HPDE6-E6E7 (cell line): ENCODE data around the gene PITPNM3.

Experiments
- DNase-seq: peaks from one replicate; pipeline ENCODE4 v3.0.0; 2011; ENCODE audit warnings: missing footprints; ENCODE audit errors: extremely low spot score

Gene PITPNM3

DNA sequence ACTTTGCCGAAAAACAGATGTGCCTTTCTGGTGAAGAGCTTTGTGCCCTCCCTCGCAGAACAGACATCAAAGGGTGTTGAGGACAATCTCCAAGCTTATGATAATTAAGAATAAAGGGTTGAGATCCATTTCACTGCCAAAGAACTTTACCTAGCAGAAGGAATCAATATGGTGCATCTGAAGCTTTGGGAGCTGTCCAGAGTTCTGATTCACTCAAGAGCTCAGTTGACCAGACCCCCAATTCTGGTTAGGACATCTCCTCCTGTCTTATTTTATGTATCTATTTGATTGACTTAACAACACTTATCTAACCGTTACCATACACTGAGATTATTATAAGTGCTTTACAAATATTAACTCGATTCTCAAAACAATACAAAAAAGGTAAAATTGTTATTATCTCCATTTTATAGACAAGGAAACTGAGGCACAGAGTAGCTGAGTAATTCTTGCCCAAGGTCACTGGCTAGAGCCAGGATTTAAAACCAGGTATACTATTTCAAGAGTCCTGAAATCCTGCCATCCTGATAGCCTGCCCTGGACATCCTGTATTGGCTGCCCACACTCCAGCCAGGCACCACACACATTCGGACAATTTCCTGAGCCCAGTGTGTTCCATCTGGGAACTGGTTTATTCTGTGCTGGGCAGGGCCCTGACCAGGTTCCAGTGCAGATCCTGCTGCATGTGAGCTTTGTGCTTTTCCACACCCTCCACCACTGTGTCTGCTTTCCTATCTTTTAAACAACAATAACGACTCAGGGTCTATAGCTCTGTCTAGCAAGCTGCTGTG, 29.8 kb downstream of the PITPNM3 start:
- DNase-seq, result no peak

DNA sequence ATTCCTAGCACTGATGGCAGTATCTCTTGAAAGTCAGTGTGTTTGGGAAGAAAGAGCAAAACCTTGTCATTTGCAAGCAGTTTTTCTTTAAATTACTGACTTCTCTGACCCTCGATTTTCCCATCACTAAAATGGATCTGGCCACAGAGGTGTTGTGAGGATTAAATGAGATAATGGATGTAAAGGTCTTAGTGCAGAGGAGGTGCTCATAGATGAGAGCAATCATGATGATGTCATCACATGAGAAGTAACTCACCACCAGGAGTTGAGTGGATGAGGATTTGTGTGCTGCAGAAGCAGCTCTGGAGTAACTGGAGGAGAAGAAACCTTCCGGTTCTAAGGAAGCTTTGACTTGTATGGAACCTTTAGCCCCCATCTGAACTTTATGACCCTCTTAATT, 30.6 kb downstream of the PITPNM3 start:
- DNase-seq, result no peak

DNA sequence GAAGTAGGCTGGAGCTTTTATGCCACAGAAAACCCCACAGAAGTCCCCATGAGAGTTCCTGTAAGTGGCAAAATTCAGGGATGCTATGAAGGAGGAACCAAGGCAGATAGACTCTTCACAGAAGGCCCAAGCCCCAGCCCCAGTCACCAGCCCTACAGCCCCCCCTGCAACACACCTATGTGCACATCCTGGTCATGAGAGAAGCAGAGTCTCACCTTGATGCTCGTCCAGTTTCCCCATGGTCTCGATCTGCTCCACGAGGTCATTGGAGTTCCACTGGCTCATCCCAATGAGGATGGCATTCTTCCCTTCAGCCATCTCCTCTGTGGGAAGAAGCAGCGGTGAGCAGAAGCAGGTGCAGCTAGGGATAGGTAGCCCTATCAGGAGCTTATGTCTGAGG, 31.2 kb downstream of the PITPNM3 start:
- DNase-seq, result no peak

DNA sequence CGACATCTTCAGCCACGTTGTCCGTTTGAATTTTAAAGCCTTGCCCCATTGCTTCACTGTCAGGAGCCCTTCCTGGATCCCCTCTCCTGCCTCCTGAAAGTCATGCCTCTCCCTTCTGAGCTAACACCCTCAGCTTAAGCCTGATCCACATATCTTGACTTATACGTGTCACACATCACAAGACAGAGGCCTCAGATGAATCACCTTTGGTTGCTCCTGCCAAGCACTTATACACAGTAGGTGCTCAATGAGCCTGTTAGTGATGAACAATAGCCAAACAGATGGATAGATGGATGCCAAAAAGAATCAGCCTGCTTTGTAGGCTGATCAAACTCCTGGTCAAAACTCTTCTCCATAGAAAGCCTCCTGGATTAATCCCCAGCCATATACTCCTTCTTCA, 31.8 kb downstream of the PITPNM3 start:
- peak; percentile 63 for DNase-seq

DNA sequence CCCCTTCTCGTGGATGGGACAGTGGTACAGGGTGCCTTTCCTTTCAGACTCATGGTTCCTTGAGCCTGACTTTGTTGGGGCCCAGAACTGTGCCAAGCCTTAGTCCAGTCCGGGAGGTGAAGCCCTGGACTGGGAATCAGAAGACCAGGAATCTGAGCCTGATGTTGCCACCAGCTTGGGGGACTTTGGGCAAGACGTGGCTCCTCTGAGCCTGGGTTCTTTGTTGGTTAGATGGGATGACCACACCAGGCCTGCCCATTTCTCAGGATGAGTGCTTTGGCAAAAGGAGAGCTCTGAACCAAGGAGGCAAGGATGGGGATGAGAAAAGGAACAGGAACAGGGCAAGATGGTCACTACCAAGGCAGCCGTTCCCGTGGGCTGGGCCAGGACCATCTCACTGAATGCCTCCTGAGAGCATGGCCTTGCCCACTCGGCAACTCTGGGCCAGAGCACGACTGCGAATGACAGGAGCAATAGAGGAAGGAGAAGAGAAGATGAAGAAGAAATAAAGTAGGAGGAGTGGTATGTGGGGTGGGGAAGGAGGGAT, 32.5 kb downstream of the PITPNM3 start:
- DNase-seq, result no peak

DNA sequence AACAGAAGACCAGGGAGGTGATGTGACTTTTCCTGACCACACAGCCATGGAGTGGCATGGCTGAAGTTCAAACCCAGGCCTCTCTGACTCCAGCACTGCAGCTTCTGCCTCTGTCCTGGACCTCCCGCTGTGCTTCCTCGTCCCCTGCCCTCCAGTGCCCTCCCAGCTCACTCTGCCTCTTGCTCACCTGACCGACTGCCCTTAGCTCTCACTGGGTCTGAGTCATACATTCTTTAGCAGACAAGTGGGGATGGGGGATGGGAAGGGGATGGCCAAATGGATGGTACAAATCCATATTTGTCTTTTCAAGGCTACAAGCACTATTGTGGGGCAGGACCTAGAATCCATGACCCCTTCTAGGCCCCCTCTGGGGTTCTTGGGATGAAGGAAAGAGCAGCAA, 33.0 kb downstream of the PITPNM3 start:
- DNase-seq, result peak; percentile 64

DNA sequence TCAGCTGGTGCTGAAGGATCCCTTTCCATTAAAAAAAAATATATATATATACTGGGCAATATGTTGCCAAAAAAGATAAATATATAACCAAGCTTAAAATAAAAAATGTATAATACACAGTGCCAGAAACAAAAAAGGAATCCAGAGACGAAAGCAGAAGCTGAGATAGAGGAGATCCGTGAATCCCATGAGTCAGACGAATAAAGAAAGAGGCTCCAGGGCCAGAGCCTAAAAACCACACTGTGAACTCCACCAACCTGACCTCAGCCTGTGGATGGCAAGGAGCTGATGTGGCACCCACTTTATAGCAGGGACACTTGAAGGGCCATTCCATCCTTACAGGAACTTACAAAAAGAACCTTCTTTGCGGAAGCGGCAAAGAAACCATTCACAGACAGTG, 34.8 kb downstream of the PITPNM3 start:
- no peak for DNase-seq

DNA sequence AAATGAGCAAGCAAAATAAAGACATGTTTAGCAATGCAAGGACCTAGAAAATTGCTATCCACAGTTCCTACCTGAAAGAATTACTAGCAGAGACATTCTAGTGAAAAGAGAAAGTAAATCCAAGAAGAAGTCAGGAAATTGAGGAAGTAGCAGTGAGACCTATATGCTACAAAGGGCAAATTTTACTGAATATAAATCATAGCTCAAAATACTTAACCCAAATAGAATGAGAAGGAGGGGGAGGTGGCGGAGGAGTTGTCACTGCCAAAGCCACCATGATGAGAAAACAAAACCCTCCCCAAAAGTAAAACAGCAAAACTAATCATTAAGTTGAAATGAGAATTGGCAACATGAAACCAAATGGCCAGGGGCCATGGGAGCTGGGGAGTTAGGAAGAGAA, 39.3 kb downstream of the PITPNM3 start:
- DNase-seq, result no peak

DNA sequence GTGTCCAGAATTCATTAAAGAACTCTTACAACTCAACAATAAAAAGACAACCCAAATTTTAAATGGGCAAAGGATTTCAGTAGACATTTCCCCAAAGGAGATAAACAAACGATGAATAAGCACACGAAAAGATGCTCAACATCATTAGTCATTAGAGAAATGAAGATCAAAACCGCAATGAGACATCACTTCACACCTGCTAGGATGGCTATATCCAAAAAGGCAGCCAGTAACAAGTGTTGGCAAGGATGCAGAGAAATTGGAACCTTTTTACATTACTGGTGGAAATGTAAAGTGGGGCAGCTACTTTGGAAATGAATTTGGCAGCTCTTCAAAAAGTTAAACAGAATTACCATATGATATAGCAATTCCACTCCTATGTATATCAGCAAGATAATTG, 42.0 kb downstream of the PITPNM3 start:
- no peak for DNase-seq

DNA sequence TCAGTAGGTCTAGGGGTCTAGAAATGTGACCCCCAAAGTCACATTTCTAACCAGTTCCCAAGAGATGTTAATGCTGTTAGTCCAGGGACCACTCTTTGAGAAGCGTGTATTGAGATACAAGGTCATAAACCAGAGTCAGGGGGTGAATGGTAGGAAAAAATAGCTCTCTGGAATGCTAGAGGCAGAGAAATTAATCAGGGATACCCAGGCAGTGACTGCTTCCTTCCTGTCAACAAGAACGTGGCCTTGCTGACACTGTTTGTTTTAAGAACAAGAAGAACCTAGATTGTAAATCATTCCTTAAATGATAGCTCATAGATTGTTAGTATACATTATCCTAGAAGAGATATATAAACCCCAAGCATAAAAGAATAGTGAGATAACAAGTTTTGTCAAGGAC, 43.8 kb downstream of the PITPNM3 start:
- DNase-seq, result no peak

DNA sequence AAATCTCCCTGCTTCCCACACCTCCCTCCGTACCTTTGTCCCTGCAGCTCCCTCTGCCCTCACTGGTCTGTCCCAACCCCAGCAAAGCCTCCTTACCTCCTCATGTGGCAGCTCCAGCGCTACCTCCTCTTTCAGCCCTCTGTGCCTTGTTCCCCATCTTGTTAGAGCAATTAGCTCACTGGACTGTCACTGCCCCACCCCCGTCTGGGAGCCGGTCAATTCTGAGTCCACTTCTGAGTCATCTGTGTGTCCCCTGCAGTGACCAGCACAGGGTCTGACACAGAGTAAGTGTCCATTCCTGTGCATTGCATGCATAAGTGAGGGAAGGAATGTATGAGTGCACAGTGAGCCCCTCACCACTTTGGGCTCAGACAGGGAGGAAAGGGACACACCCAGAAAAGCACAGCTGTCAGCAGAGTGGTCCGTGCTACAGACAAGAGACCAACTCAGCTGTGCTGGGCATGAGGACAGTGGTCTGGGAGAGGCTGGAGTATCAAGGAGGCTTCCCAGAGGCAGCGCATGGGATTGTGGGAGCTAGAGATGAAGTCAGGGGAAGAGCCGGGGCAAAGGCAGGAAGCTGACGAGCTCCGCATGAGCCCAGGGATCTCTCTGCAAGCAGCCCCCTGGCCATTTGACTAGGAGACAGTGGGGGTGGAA, 45.9 kb downstream of the PITPNM3 start:
- no peak for DNase-seq

DNA sequence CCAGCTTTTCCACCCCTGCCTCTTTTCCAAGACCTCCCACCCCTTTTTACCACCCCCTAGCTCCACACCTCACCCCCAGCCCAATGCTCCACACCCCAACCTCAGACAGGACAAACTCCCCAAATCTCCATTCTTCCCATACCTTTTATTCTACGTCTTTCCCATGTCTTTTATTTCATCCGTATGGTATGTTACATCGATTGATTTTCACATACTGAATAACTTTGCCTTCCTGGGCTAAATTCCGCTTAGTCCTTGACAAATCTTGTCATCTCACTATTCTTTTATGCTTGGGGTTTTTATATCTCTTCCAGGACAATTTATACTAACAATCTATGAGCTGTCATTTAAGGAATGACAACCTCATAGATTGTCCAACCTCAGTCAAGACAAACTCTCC, 46.4 kb downstream of the PITPNM3 start:
- DNase-seq, result no peak

DNA sequence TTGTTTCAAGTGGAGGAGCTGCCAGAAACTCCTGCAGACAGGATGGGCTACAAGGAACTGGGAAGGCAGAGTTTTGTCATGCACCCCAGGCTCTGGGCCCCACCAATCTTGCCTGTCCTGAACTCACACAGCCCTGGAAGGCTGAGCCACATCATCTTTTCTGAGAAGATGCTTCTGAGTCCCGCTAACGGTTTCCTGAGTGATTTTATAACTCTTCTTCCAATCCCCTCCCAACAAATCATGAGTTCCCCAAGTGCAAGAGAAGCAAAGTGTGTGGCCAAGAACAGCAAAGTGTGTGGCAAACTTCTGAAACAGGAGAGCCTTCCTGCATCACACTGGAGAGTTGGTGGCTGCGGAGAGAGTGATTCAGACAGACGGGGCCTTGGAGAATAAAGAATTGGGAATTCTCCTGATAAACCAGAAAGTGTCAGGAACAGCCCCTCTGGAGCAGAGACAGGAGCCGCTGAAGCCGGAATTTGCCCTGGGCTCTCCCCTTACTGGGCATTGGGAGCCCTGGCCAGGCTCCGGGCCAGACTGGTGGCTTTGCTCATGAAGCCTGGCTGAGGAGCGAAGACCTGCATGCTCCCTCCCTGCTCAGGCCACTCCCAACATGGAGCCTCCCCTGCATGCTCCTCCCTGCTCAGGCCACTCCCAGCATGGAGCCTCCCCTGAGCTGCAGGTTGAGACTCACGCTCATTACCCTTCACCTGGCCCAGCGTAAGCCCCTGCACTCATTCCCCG, 47.2 kb downstream of the PITPNM3 start:
- no peak for DNase-seq

DNA sequence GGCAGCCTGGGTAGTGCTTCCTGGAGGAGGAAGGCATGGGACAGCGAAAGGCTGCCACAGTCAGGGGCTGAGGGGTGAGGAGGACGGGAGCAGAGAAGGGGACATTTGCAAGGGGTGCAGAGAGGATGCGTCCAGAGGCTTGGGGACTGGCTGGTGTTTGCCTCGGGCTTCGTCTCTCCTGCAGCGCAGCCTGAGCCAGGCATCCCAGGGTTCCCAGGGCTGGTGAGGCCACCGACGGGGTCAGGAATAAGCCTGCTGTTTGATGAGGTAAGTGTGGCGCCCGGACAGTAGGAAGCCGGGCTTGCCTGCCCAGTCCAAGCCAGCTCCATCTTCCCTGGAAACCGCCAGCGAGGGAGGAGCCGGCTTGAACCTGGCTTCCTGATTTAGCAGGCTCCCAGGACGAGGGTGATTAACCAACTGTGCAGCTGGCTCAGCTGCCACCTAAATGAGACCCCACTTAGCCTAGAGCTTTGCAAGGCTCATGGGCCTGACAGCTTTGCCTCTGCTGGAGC, 47.8 kb downstream of the PITPNM3 start:
- DNase-seq, result no peak

DNA sequence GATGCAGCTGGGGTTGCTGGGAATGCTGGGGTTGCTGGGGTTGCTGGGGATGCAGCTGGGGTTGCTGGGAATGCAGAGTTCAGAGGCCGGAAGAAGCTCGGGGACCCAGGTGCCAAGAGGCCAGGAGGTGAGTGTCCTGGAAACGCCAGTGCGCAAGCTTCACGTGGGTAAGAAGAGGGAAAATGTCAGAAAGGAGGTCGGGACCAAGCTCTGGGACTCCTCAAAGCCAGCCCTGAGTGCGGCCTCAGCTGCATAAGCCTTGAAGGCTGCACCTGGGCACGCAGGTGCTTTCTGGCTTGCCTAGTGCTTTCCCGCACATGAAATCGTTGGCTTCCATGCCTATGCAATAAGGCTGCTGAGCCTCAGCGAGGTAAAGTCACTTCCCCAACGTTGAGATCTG, 48.3 kb downstream of the PITPNM3 start:
- DNase-seq, result no peak

DNA sequence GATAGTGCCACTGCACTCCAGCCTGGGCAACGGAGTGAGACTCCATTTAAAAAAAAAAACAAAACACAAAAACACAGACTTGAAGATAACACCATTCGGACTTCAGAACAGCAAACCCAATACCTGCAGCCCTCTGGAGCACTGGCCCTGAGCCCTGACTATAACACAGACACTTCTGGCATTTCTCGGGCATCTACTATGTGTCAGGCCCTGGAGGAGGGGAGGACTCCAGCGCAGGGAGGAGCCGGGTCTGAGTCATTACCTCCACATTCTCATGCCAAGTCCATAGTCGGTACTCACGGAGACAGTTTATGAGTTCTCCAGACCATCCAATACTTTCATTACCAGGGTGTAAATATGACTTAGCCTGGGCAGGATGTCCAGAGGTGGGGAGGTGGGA, 48.8 kb downstream of the PITPNM3 start:
- DNase-seq, result peak; percentile 94

DNA sequence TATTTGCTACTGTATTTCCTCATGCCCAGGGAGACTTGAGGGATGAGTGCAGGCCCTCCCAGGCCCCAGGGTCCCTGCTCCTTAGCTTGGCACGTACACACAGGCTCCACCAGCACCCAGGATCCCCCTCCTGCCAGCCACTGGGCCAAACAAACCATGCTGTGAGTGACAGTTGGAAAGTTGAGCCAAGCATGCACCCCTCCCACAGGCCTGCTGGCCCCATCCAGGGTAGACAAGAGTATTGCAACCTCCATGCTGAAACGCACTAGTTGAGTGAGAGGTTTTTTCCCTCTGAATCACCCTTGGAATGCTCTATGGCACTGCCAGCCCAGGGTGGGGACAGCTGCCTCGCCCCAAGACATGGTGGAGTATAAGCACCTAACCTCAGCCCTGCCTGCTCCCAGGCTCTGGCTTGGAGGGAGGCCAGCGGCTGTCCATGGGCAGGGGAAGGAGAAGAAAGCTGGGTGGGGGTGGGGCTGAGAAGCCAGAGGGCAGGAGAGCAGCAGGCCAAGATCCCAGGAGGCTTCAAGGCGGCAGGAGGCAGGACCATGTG, 49.6 kb downstream of the PITPNM3 start:
- peak; percentile 59 for DNase-seq

DNA sequence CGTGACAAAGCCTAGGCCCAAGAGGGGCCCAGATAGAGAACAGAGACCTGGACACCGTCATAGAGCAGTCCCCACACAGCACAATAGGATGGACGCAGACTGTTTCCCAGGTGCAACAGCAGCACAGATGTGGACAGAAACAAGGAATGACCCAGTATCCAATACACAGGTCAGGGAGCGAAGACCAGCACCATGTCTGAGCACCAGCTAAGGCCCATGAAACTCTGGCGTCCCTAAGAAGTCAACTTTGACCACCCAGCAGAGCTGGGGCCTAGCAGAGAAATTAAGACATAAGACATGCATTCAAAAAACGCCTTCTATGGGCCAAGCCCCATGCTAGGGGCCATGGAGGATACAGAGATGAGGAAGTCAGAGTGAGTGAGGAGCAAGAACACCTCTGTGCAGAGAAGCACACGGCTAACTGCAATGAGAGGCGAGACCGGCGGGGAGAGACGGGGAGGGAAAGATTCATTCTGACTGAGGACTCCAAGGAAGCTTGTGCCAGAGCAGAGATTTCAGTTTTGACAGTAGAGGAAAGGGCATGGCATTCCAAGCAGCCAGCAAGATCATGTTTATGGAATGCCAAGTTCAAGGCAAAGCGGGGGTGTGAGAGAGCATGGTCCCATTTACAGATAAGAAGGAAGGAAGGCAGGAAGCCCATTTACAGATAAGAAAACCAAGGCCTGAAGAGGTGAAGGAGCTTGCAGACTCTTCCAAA, 50.8 kb downstream of the PITPNM3 start:
- no peak for DNase-seq

DNA sequence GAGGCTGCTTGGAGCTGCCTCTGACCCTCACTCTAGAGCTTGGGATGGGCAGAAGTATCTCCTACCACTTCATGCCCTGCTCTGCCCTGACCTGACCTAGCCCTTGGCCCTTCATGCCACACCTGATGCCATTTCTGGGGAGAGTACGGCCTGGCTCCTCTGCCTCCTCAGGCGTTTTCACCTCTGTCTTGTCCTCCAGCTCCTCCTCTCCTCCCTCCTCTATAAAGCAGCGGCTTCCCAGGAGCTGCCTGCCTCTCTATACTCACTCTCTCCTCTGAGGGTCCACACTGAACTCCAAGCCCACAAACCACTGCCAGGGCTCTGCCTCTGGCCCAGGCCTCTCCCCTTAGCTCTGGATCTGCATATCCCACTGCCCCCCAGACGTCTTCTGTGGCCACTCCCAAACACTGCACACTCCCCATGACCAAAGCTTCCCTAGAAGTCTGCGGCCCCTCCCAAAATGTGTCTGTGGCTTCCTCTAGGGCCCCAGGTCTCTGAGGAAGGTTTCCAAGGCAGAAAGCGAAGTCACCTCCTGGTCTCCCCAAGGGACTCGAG, 52.6 kb downstream of the PITPNM3 start:
- no peak for DNase-seq

DNA sequence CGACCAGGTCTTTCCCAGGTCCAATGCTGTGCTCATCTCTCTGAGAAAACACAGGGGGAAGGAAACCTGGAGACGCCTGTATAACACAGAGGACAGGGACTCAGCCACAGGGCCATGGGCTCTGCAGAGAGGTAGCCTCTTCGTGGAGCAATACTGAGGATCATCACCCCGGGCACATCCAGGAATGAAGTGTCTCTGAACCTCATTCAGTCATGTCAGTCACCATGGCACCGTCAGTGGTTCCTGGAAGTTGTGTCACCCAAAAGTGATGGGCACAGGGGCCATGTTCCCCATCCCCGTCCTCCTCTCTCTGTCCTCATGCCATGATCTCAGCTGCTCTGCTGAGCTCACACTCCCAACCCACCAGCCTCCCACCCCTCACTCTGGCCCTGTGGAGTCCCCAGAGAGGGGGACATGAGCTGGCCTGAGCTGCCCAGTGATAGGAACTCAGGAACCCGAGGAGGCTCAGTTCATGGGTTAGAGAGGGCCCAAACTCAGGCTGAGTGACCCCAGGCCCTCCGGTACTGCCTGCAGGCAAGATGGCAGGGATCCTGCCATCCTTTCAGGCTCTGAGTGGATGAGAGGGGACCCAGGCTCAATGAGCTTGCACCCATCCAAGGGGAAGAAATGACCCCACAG, 53.4 kb downstream of the PITPNM3 start:
- no peak for DNase-seq

DNA sequence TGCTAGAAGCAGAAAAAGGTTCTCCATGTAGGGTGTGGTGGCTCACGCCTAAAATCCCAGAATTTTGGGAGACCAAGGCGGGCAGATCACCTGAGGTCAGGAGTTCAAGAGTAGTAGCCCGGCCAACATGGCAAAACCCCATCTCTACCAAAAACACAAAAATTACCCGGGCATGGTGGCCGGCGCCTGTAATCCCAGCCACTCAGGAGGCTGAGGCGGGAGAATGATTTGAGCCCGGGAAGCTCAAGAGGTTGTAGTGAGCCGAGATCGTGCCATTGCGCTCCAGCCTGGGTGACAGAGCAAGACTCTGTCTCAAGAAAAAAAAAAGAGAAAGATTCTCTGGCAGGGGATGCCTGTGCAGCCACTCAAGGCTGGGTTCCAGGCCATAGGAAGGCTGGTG, 54.2 kb downstream of the PITPNM3 start:
- no peak for DNase-seq
